Upper lobe of left lung (tissue), 6 donors: ENCODE data around the gene CCZ1B. TPM values are rescaled to one million over a fixed set of nuclear protein-coding genes. Genes with fewer than 3 reads are reported as not detected.
A peak's percentile ranks its signal among the peaks of the same experiment; 100 is the strongest.
"Not testable (repeated sequence)": the region's sequence is repeated elsewhere in the genome, so short reads cannot be mapped to it uniquely, and the experiment has no call there.

ENCODE experiments used
- ATAC-seq, 2 donors: fragments of 200-7000 bp; cut with Tn5 transposase; one replicate each; pipeline ENCODE4 v1.9.1; 2022; ENCODE audit warnings: mild to moderate bottlenecking in 2 of 2, moderate library complexity in 2 of 2; ENCODE audit not compliant: low FRiP score in 2 of 2
- DNase-seq, 2 donors: peaks; one replicate each; pipeline ENCODE4 v3.0.0-alpha.2; 2019 to 2020
- H3K27ac ChIP-seq, 4 donors: fragments of 200-600 bp; sonication (generic); one replicate each; pipeline ENCODE4 v1.5.1; 2016 to 2019
- H3K27me3 ChIP-seq, 4 donors: fragments of 200-600 bp; sonication (generic); one replicate each; pipeline ENCODE4 v1.5.1; 2017 to 2019
- H3K36me3 ChIP-seq, 4 donors: fragments of 200-600 bp; sonication (generic); one replicate each; pipeline ENCODE4 v1.5.1; 2016 to 2019
- H3K4me1 ChIP-seq, 4 donors: fragments of 200-600 bp; sonication (generic); one replicate each; pipeline ENCODE4 v1.5.1; 2018 to 2019
- H3K4me3 ChIP-seq, 4 donors: fragments of 200-600 bp; sonication (generic); one replicate each; pipeline ENCODE4 v1.5.1; 2017 to 2019; ENCODE audit warnings: mild to moderate bottlenecking in 2 of 4, moderate library complexity in 1 of 4
- H3K9me3 ChIP-seq, 4 donors: fragments of 200-600 bp; sonication (generic); one replicate each; pipeline ENCODE4 v1.5.1; 2018 to 2019
- WGBS, 2 donors: methylation state at CpG; one replicate each; pipeline ENCODE4 v1.1.5; 2017 to 2018; 5-methylcytosine and 5-hydroxymethylcytosine counted together
- total RNA-seq, 6 donors: library from RNA; depleted of rRNA in 4 of 6; stranded (reverse); fragments of >200 nt in 4 of 6; gene quantifications; one replicate each; pipeline versions ENCODE4 v1.1.0 to v1.2.1, GENCODE V29; 2016 to 2021
- donor health status: DM: no; HTN: no; CAD: no; lungs with moderate emphysema.
- donor health status: DM: no; HTN: yes; CAD: no; lungs with severe emphysema.

The CCZ1B gene
- total RNA-seq, 6 donors from 2014 or later, result 25.9 to 123 (median 44.3) TPM

GRCh38 chr7:6799887-6800286 lies 26.2 kb downstream of the CCZ1B start:
- not testable (repeated sequence) for H3K4me1 ChIP-seq, H3K27ac ChIP-seq, DNase-seq, H3K27me3 ChIP-seq, H3K9me3 ChIP-seq, H3K36me3 ChIP-seq, H3K4me3 ChIP-seq
- WGBS, 2 donors, result no CpG with 5 or more reads among the region's 12 CpGs
- peak in 1 of 2 donors; percentile 12 for ATAC-seq

- 100% methylated on average over 1 of the region's 8 CpGs; no CpG with 5 or more reads in 1 of the 2 donors for WGBS, 2 donors
- not testable (repeated sequence) for DNase-seq, H3K9me3 ChIP-seq, H3K27me3 ChIP-seq, H3K4me3 ChIP-seq, H3K4me1 ChIP-seq, H3K27ac ChIP-seq, H3K36me3 ChIP-seq
- ATAC-seq, result peak; percentile 23 to 69
These were observed 28.0 kb downstream of the CCZ1B start for GRCh38 chr7:6798047-6798446.

- H3K27ac ChIP-seq, DNase-seq, H3K36me3 ChIP-seq, ATAC-seq, H3K4me3 ChIP-seq, H3K4me1 ChIP-seq, H3K27me3 ChIP-seq, H3K9me3 ChIP-seq: not testable (repeated sequence)
- WGBS, 2 donors, result 76 to 84% methylated on average over 3 to 5 of the region's 5 CpGs
These were observed 28.9 kb downstream of the CCZ1B start for GRCh38 chr7:6797218-6797617.

GRCh38 chr7:6794276-6794675 lies 31.8 kb downstream of the CCZ1B start:
- H3K9me3 ChIP-seq, H3K36me3 ChIP-seq, ATAC-seq, H3K27ac ChIP-seq, H3K4me3 ChIP-seq, H3K4me1 ChIP-seq, DNase-seq, H3K27me3 ChIP-seq: not testable (repeated sequence)
- WGBS, 2 donors, result 84 to 97% methylated on average over 2 to 4 of the region's 11 CpGs

GRCh38 chr7:6792113-6792872 lies 33.8 kb downstream of the CCZ1B start:
- 65 to 97% methylated on average over 4 to 5 of the region's 15 CpGs for WGBS, 2 donors
- H3K9me3 ChIP-seq, DNase-seq, H3K4me1 ChIP-seq, H3K36me3 ChIP-seq, H3K4me3 ChIP-seq, H3K27ac ChIP-seq, H3K27me3 ChIP-seq: not testable (repeated sequence)
- peak in 1 of 2 donors; percentile 52 for ATAC-seq

GRCh38 chr7:6789353-6789752 lies 36.7 kb downstream of the CCZ1B start:
- not testable (repeated sequence) for H3K4me1 ChIP-seq, H3K27me3 ChIP-seq, H3K27ac ChIP-seq, H3K4me3 ChIP-seq, ATAC-seq, H3K36me3 ChIP-seq, H3K9me3 ChIP-seq, DNase-seq
- no CpG with 5 or more reads among the region's 13 CpGs for WGBS, 2 donors

- WGBS, 2 donors, result 85 to 88% methylated on average over 6 of the region's 6 CpGs
- not testable (repeated sequence) for H3K4me3 ChIP-seq, ATAC-seq, H3K4me1 ChIP-seq, DNase-seq, H3K9me3 ChIP-seq, H3K36me3 ChIP-seq, H3K27me3 ChIP-seq, H3K27ac ChIP-seq
These were observed 44.5 kb downstream of the CCZ1B start for GRCh38 chr7:6781581-6781980.

GRCh38 chr7:6761186-6761585 lies 64.9 kb downstream of the CCZ1B start:
- peak in 1 of 2 donors; percentile 26 for ATAC-seq
- H3K4me3 ChIP-seq, H3K27ac ChIP-seq, H3K36me3 ChIP-seq, H3K4me1 ChIP-seq, H3K27me3 ChIP-seq, H3K9me3 ChIP-seq: not testable (repeated sequence)
- peak in 1 of 2 donors; percentile 52 for DNase-seq
- WGBS, 2 donors, result 80 to 88% methylated on average over 4 of the region's 12 CpGs

- not testable (repeated sequence) for H3K36me3 ChIP-seq, H3K27ac ChIP-seq, H3K4me1 ChIP-seq, H3K4me3 ChIP-seq, H3K27me3 ChIP-seq, H3K9me3 ChIP-seq
- 21% methylated on average over 19 of the region's 38 CpGs; no CpG with 5 or more reads in 1 of the 2 donors for WGBS, 2 donors
- DNase-seq (peak in 1 of 2 donors; percentile 85), ATAC-seq (peak in 1 of 2 donors; percentile 66)
These were observed 72.1 kb downstream of the CCZ1B start, which contains the start of gene RSPH10B2 for GRCh38 chr7:6753964-6754363. Gene RSPH10B2, plus strand, starts transcription at chr7:6754103. Its CDS starts 3,575 bp downstream, at chr7:6757678.

GRCh38 chr7:6750173-6750572 lies 75.9 kb downstream of the CCZ1B start:
- not testable (repeated sequence) for H3K4me3 ChIP-seq, H3K4me1 ChIP-seq, H3K27me3 ChIP-seq, H3K9me3 ChIP-seq, DNase-seq, H3K27ac ChIP-seq
- 93% methylated on average over 3 to 4 of the region's 6 CpGs for WGBS, 2 donors
- peaks cover 0 to 21% (median 5%) of the 10 kb centered on the region in 4 donors for H3K36me3 ChIP-seq
- ATAC-seq, result peak in 1 of 2 donors; percentile 66

- H3K27me3 ChIP-seq, ATAC-seq, H3K9me3 ChIP-seq, H3K4me1 ChIP-seq, H3K4me3 ChIP-seq, H3K27ac ChIP-seq: not testable (repeated sequence)
- peak in 1 of 2 donors; percentile 73 for DNase-seq
- WGBS, 2 donors, result 96% methylated on average over 7 of the region's 12 CpGs; no CpG with 5 or more reads in 1 of the 2 donors
- H3K36me3 ChIP-seq, result peaks cover 0 to 21% (median 5%) of the 10 kb centered on the region in 4 donors
These were observed 76.7 kb downstream of the CCZ1B start for GRCh38 chr7:6749335-6749734.
